Activated CD8-positive, alpha-beta memory T cell treated with anti-CD3 and anti-CD28 coated beads for 36 hours (primary cell): ENCODE results near the gene MACROD1. TPM values are rescaled to one million over a fixed set of nuclear protein-coding genes. Genes with fewer than 3 reads are reported as not detected.

Experiments used
- CTCF ChIA-PET: fragments of 350-600 bp; sonication (Branson Sonifier 250); formaldehyde crosslinking; loops from one replicate; lab custom pipeline; 2021; ENCODE audit warnings: antibody characterized with exemption; lab: Charles Lee
- POLR2A ChIA-PET: fragments of 350-600 bp; sonication (Branson Sonifier 250); formaldehyde crosslinking; loops from one replicate; lab custom pipeline; 2021; ENCODE audit warnings: antibody characterized with exemption; lab: Charles Lee
- total RNA-seq, 2 experiments: library from RNA; stranded (reverse); gene quantifications; one replicate each; pipeline ENCODE4 v1.2.3, GENCODE V29; 2021

MACROD1 gene
- total RNA-seq, 2 experiments from 2014 or later, result 20.6 to 21.8 TPM

DNA sequence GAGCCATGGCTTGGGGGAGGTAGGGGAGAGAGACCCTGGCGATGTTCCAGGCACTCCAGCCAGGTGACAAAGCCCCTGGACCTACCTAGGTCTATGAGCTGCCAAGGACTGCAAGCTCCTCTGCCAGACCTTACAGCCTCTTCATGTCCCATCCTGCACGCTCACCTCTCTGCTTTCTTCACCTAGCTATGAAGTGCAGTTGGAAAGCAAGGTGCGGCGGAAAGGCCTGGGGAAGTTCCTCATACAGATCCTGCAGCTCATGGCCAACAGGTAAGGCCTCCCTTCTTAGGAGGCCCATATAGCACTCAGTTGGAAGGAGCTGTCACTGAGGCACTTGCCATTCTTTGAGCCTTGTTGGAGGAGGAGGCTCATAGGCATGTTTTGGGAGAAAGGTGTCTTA, 213.3 kb downstream of the MACROD1 start:
- POLR2A ChIA-PET, result interaction anchor here (0.6 kb wide), 1 partner anchor 232 kb away, joined by 3 read pairs; no protein-coding TSS in a partner anchor

GRCh38 chr11:63951779-63952536, 214.0 kb downstream of the MACROD1 start:
- POLR2A ChIA-PET, result interaction anchor here (0.5 to 0.6 kb wide), 2 partner anchors 97 to 233 kb away, joined by 3 read pairs; no protein-coding TSS in a partner anchor

More for the DNA sequence above, 213.3 kb downstream of the MACROD1 start:
- CTCF ChIA-PET, result interaction anchor here (0.7 to 1.3 kb wide), 2 partner anchors 116 to 147 kb away, joined by 3 to 7 read pairs; no protein-coding TSS in a partner anchor

More at GRCh38 chr11:63951779-63952536, 214.0 kb downstream of the MACROD1 start:
- CTCF ChIA-PET, result interaction anchor here (1.2 to 1.3 kb wide), 2 partner anchors 10 to 115 kb away, joined by 5 to 7 read pairs; no protein-coding TSS in a partner anchor

Other genes with a start within 250 kb of the MACROD1 start
- under 1 TPM; 0.36 to 0.48 TPM for gene RCOR2, start 248.9 kb downstream of the MACROD1 start, total RNA-seq
- gene NAA40, start 227.1 kb downstream of the MACROD1 start, total RNA-seq, result 10 to 100 TPM; 26.1 to 27.3 TPM
- 100 to 1,000 TPM; 393 to 446 TPM for gene COX8A, start 191.5 kb downstream of the MACROD1 start, total RNA-seq
- 10 to 100 TPM; 74.6 to 79.8 TPM for gene OTUB1, start 179.7 kb downstream of the MACROD1 start, total RNA-seq
- gene FLRT1, start 130.2 kb downstream of the MACROD1 start, total RNA-seq, result not detected
- gene STIP1, start 20.1 kb upstream of the MACROD1 start, total RNA-seq, result 100 to 1,000 TPM; 476 to 486 TPM
- 100 to 1,000 TPM; 220 to 223 TPM for gene FERMT3, start 40.6 kb upstream of the MACROD1 start, total RNA-seq
- gene TRPT1, start 60.1 kb upstream of the MACROD1 start, total RNA-seq, result 10 to 100 TPM; 28.7 to 30.5 TPM
- gene NUDT22, start 60.2 kb upstream of the MACROD1 start, total RNA-seq, result 10 to 100 TPM; 74.5 to 79.5 TPM
- 10 to 100 TPM; 19.0 to 20.8 TPM for gene DNAJC4, start 64.4 kb upstream of the MACROD1 start, total RNA-seq
- 10 to 100 TPM; 83.0 to 86.8 TPM for gene VEGFB, start 68.5 kb upstream of the MACROD1 start, total RNA-seq
- gene FKBP2, start 75.0 kb upstream of the MACROD1 start, total RNA-seq, result 10 to 100 TPM; 26.8 to 28.5 TPM
- 100 to 1,000 TPM; 376 to 377 TPM for gene PPP1R14B, start 80.8 kb upstream of the MACROD1 start, total RNA-seq
- gene PLCB3, start 85.4 kb upstream of the MACROD1 start, total RNA-seq, result 10 to 100 TPM; 16.0 to 16.9 TPM
- gene BAD, start 118.6 kb upstream of the MACROD1 start, total RNA-seq, result 10 to 100 TPM; 32.0 to 36.3 TPM
- gene GPR137, start 119.7 kb upstream of the MACROD1 start, total RNA-seq, result 10 to 100 TPM; 54.1 to 56.1 TPM
- gene KCNK4, start 125.2 kb upstream of the MACROD1 start, total RNA-seq, result not detected
- not detected for gene CATSPERZ, start 134.2 kb upstream of the MACROD1 start, total RNA-seq
- gene ESRRA, start 139.4 kb upstream of the MACROD1 start, total RNA-seq, result 10 to 100 TPM; 58.1 to 58.3 TPM
- 100 to 1,000 TPM; 282 to 293 TPM for gene TRMT112, start 151.4 kb upstream of the MACROD1 start, total RNA-seq
- 100 to 1,000 TPM; 133 to 138 TPM for gene PRDX5, start 152.0 kb upstream of the MACROD1 start, total RNA-seq
- gene CCDC88B, start 174.1 kb upstream of the MACROD1 start, total RNA-seq, result 10 to 100 TPM; 93.7 to 94.7 TPM
- 10 to 100 TPM; 35.3 to 37.2 TPM for gene RPS6KA4, start 193.0 kb upstream of the MACROD1 start, total RNA-seq